A673 (cell line): ENCODE data around the gene SRBD1. TPM values are rescaled to one million over a fixed set of nuclear protein-coding genes. Genes with fewer than 3 reads are reported as not detected.

Experiments
- BruUV-seq: library from RNA; stranded (reverse); fragments of 400-500 nt; replicated peaks from 2 replicates; lab custom pipeline; 2021; lab: Mats Ljungman, UMichigan
- CTCF ChIA-PET: fragments of 300-600 bp; sonication (Branson Sonifier 250); formaldehyde crosslinking; loops from one replicate; lab custom pipeline; 2022; ENCODE audit warnings: antibody characterized with exemption; lab: Charles Lee
- POLR2A ChIA-PET: fragments of 300-600 bp; sonication (Branson Sonifier 250); formaldehyde crosslinking; loops from one replicate; lab custom pipeline; 2022; ENCODE audit warnings: antibody characterized with exemption; ENCODE audit not compliant: low non-redundant PET; lab: Charles Lee
- DNase-seq: peaks from one replicate; pipeline ENCODE4 v3.0.0-alpha.2; 2015; ENCODE audit warnings: low spot score
- H3K27ac ChIP-seq: fragments of 200-600 bp; sonication (generic); 2 replicates; pipeline ENCODE4 v1.5.1; 2016; ENCODE audit warnings: mixed run types, low read depth, mild to moderate bottlenecking, mixed read lengths, antibody characterized with exemption, low read length; ENCODE audit not compliant: poor library complexity, severe bottlenecking
- H3K27me3 ChIP-seq: fragments of 200-600 bp; sonication (generic); replicated peaks from 2 replicates; pipeline ENCODE4 v1.6.1; 2017; ENCODE audit warnings: mixed run types, low read depth, mild to moderate bottlenecking, mixed read lengths, antibody characterized with exemption, low read length; ENCODE audit not compliant: insufficient read depth, poor library complexity
- H3K36me3 ChIP-seq: fragments of 200-600 bp; sonication (generic); 2 replicates; pipeline ENCODE4 v1.6.1; 2016; ENCODE audit warnings: mixed run types, mild to moderate bottlenecking, mixed read lengths, antibody characterized with exemption, low read length; ENCODE audit not compliant: insufficient read depth, poor library complexity, severe bottlenecking
- H3K4me1 ChIP-seq: fragments of 200-600 bp; sonication (generic); 2 replicates; pipeline ENCODE4 v1.6.1; 2017; ENCODE audit warnings: mixed run types, mild to moderate bottlenecking, mixed read lengths, antibody characterized with exemption, low read length; ENCODE audit not compliant: insufficient read depth, poor library complexity, severe bottlenecking
- H3K4me3 ChIP-seq: fragments of 200-600 bp; sonication (generic); 2 replicates; pipeline ENCODE4 v1.5.1; 2016; ENCODE audit warnings: low read depth, mixed run types, mild to moderate bottlenecking, mixed read lengths, low read length; ENCODE audit not compliant: poor library complexity, severe bottlenecking
- H3K9me3 ChIP-seq: fragments of 200-600 bp; sonication (generic); 2 replicates; pipeline ENCODE4 v1.6.1; 2016; ENCODE audit warnings: mixed run types, low read depth, mild to moderate bottlenecking, mixed read lengths, antibody characterized with exemption, low read length; ENCODE audit not compliant: poor library complexity, severe bottlenecking
- CTCF ChIP-seq: fragments of 300-800, 200-600 bp; sonication (generic); conservative IDR thresholded peaks from 2 replicates; pipeline ENCODE4 v1.5.1; 2017; ENCODE audit warnings: low read depth, mild to moderate bottlenecking, antibody characterized with exemption, low read length, moderate library complexity, mixed read lengths
- EZH2 ChIP-seq: fragments of 200-600 bp; sonication (generic); IDR thresholded peaks from 2 replicates; pipeline ENCODE4 v1.6.1; 2017; ENCODE audit warnings: borderline replicate concordance, low read depth, mild to moderate bottlenecking, mixed read lengths, antibody characterized with exemption, low read length; ENCODE audit not compliant: poor library complexity, severe bottlenecking
- intact Hi-C: fragments of 100-400 bp; cut with micrococcal nuclease; formaldehyde crosslinking; loops from one replicate; pipeline ENCODE4 v1.10.0; 2022; ENCODE audit not compliant: unreplicated experiment
- total RNA-seq: library from RNA; stranded (reverse); gene quantifications from 2 replicates; pipeline ENCODE4 v1.2.3, GENCODE V29; 2021

SRBD1 gene
- total RNA-seq, 1 experiment from 2014 or later, result 21.9 TPM

GRCh38 chr2:45506756-45507155 is 104.3 kb downstream of the SRBD1 start:
- TF ChIP-seq CTCF (no peak), EZH2 (no peak)
- ChIA-PET CTCF (no interaction called here), POLR2A (no interaction called here)
- BruUV-seq, result no TSS peak
- Histone ChIP-seq H3K36me3 (no peaks in the 10 kb centered on the region), H3K4me1 (peaks cover 59% of the 10 kb centered on the region), H3K4me3 (no peak overlapping the region), H3K27me3 (no peaks in the 10 kb centered on the region), H3K9me3 (no peaks in the 10 kb centered on the region), H3K27ac (no peak overlapping the region)
- intact Hi-C loops, result no loop called here
- DNase-seq, result peak; percentile 19

- Histone ChIP-seq H3K27ac (peak overlapping the region; percentile 11), H3K36me3 (no peaks in the 10 kb centered on the region), H3K4me1 (peaks cover 45% of the 10 kb centered on the region), H3K9me3 (peaks cover 3% of the 10 kb centered on the region), H3K4me3 (no peak overlapping the region), H3K27me3 (no peaks in the 10 kb centered on the region)
- intact Hi-C loops, result no loop called here
- POLR2A ChIA-PET, result no interaction called here
- CTCF ChIA-PET, result no interaction called here
- no peak for DNase-seq
- TF ChIP-seq CTCF (no peak), EZH2 (no peak)
- BruUV-seq, result no TSS peak
These were observed 105.9 kb downstream of the SRBD1 start for GRCh38 chr2:45505138-45505537.

GRCh38 chr2:45498661-45499550 is 112.2 kb downstream of the SRBD1 start:
- no TSS peak for BruUV-seq
- H3K36me3 ChIP-seq, result no peaks in the 10 kb centered on the region
- H3K27ac ChIP-seq, result no peak overlapping the region
- POLR2A ChIA-PET, result no interaction called here
- CTCF ChIA-PET, result no interaction called here
- TF ChIP-seq EZH2 (no peak), CTCF (no peak)
- DNase-seq, result no peak
- no peaks in the 10 kb centered on the region for H3K4me1 ChIP-seq
- H3K9me3 ChIP-seq, result peaks cover 3% of the 10 kb centered on the region
- intact Hi-C loops, result loop anchor here (5.0 to 10.0 kb wide), 2 partner anchors 78 to 334 kb away; no protein-coding TSS in a partner anchor
- no peak overlapping the region for H3K4me3 ChIP-seq
- H3K27me3 ChIP-seq, result no peaks in the 10 kb centered on the region
